ENCODE measurements around the gene LIPA.

DNA sequence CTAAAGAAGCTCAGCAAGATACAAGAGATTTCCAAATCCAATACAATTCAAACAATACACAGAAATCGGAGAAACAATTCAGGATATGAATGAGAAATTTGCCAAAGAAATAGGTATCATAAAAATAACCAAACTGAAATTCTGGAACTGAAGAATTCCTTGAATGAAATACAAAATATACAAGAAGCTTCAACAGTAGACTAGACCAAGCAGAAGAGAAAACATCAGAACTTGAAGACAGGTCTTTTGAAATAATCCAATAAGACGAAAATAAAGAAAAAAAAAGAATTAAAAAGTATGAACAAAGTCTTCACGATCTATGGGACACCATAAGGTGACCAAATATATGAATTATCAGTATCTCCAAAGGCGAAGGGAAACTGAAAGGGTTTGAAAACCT lies 47.5 kb upstream of the LIPA start:
- TF ChIP-seq POLR2A (IDR thresholded peaks at IDR 0.05; ENCODE audit: low read depth, low read length) (no peak), TAF1 (IDR thresholded peaks at IDR 0.05; ENCODE audit: low read depth, low read length) (no peak), POLR2AphosphoS5 (IDR thresholded peaks at IDR 0.05; ENCODE audit: low read depth, low read length) (no peak), PAX5 (IDR thresholded peaks at IDR 0.05; ENCODE audit: insufficient read depth, low read length, severe bottlenecking) (no peak), POU2F2 (IDR thresholded peaks at IDR 0.05; ENCODE audit: low read depth, low read length) (no peak), SPI1 (IDR thresholded peaks at IDR 0.05; ENCODE audit: low read depth, low read length) (no peak)
